IMR-90 (cell line): ENCODE data around the gene TCP11. TPM values are rescaled to one million over a fixed set of nuclear protein-coding genes. Genes with fewer than 3 reads are reported as not detected.

ENCODE experiments used
- ATAC-seq: fragments of 200-7000 bp; cut with Tn5 transposase; 2 replicates; pipeline ENCODE4 v1.9.1; 2020; ENCODE audit warnings: low read depth, mild to moderate bottlenecking, moderate library complexity
- BruUV-seq: library from RNA; stranded (reverse); fragments of 400-500 nt; replicated peaks from 2 replicates; lab custom pipeline; 2021; lab: Mats Ljungman, UMichigan
- CTCF ChIA-PET: fragments of 300-600 bp; formaldehyde crosslinking; extraction: SDS; loops from one replicate; lab custom pipeline; 2021; ENCODE audit warnings: antibody characterized with exemption; lab: Yijun Ruan, JAX
- POLR2A ChIA-PET: fragments of 300-600 bp; sonication (Branson Sonifier 250); formaldehyde crosslinking; loops from one replicate; lab custom pipeline; 2022; ENCODE audit warnings: antibody characterized with exemption; ENCODE audit not compliant: unreplicated experiment; lab: Charles Lee
- DNase-seq: peaks from one replicate; pipeline ENCODE4 v3.0.0; 2013
- H2AFZ ChIP-seq: replicated peaks from 2 replicates; pipeline ENCODE3; 2013; ENCODE audit warnings: low read length, mild to moderate bottlenecking; ENCODE audit not compliant: poor library complexity
- H2AK5ac ChIP-seq: 2 replicates; pipeline ENCODE4 v1.6.1; 2013; ENCODE audit warnings: low read depth, low read length, inconsistent platforms
- H2AK9ac ChIP-seq: replicated peaks from 2 replicates; pipeline ENCODE3; 2013; ENCODE audit warnings: mild to moderate bottlenecking, low read depth, low read length, moderate library complexity; ENCODE audit not compliant: poor library complexity
- H2BK120ac ChIP-seq: 2 replicates; pipeline ENCODE4 v1.6.1; 2013; ENCODE audit warnings: low read depth, low read length, inconsistent platforms
- H2BK15ac ChIP-seq: 3 replicates; pipeline ENCODE4 v1.6.1; 2013; ENCODE audit warnings: low read depth, low read length, inconsistent platforms
- H2BK20ac ChIP-seq: 2 replicates; pipeline ENCODE4 v1.6.1; 2013; ENCODE audit warnings: low read depth, mild to moderate bottlenecking, inconsistent platforms, low read length, moderate library complexity
- H2BK5ac ChIP-seq: 2 replicates; pipeline ENCODE4 v1.6.1; 2013; ENCODE audit warnings: mild to moderate bottlenecking, low read depth, low read length, inconsistent platforms; ENCODE audit not compliant: poor library complexity, severe bottlenecking
- H3K14ac ChIP-seq: replicated peaks from 2 replicates; pipeline ENCODE4 v1.6.1; 2013; ENCODE audit warnings: low read depth, low read length, inconsistent platforms
- H3K18ac ChIP-seq: 2 replicates; pipeline ENCODE4 v1.6.1; 2013; ENCODE audit warnings: low read depth, low read length, control low read depth
- H3K23ac ChIP-seq: 2 replicates; pipeline ENCODE4 v1.6.1; 2013; ENCODE audit warnings: low read depth, low read length, inconsistent platforms
- H3K27ac ChIP-seq: 2 replicates; pipeline ENCODE4 v1.5.1; 2013; ENCODE audit warnings: mild to moderate bottlenecking, control low read depth, low read length; ENCODE audit not compliant: insufficient read depth
- H3K27me3 ChIP-seq: 2 replicates; pipeline ENCODE4 v1.6.1; 2013; ENCODE audit warnings: low read length; ENCODE audit not compliant: control insufficient read depth, insufficient read depth
- H3K36me3 ChIP-seq: 2 replicates; pipeline ENCODE4 v1.6.1; 2013; ENCODE audit warnings: low read length, mixed read lengths; ENCODE audit not compliant: control insufficient read depth, insufficient read depth
- H3K4ac ChIP-seq: 2 replicates; pipeline ENCODE4 v1.6.1; 2013; ENCODE audit warnings: low read depth, low read length, inconsistent platforms
- H3K4me1 ChIP-seq: 2 replicates; pipeline ENCODE4 v1.6.1; 2013; ENCODE audit warnings: low read length, mixed read lengths; ENCODE audit not compliant: control insufficient read depth, insufficient read depth
- H3K4me2 ChIP-seq: 2 replicates; pipeline ENCODE4 v1.6.1; 2013; ENCODE audit warnings: low read depth, mild to moderate bottlenecking, control low read depth, low read length, moderate library complexity
- H3K4me3 ChIP-seq: 2 replicates; pipeline ENCODE4 v1.5.1; 2013; ENCODE audit warnings: low read depth, mild to moderate bottlenecking, control low read depth, low read length, moderate library complexity; ENCODE audit not compliant: insufficient read depth
- H3K56ac ChIP-seq: 2 replicates; pipeline ENCODE4 v1.6.1; 2013; ENCODE audit warnings: low read length, inconsistent platforms; ENCODE audit not compliant: insufficient read depth; ENCODE audit errors: extremely low read depth
- H3K79me1 ChIP-seq, 2 experiments: 2 replicates each; pipeline ENCODE4 v1.6.1; 2013; ENCODE audit warnings: low read length in 2 of 2, inconsistent platforms in 1 of 2, low read depth in 1 of 2
- H3K9ac ChIP-seq: 2 replicates; pipeline ENCODE4 v1.6.1; 2013; ENCODE audit warnings: low read depth, low read length, control low read depth
- H3K9me1 ChIP-seq: 2 replicates; pipeline ENCODE4 v1.6.1; 2013; ENCODE audit warnings: low read length, inconsistent platforms; ENCODE audit not compliant: insufficient read depth
- H3K9me3 ChIP-seq: 2 replicates; pipeline ENCODE4 v1.6.1; 2013; ENCODE audit warnings: low read length; ENCODE audit not compliant: control insufficient read depth, insufficient read depth
- H4K20me1 ChIP-seq: 2 replicates; pipeline ENCODE4 v1.6.1; 2013; ENCODE audit warnings: low read length, inconsistent platforms; ENCODE audit not compliant: insufficient read depth
- H4K5ac ChIP-seq: 2 replicates; pipeline ENCODE4 v1.6.1; 2013; ENCODE audit warnings: mild to moderate bottlenecking, low read depth, low read length, control low read depth
- H4K8ac ChIP-seq, 2 experiments: 2 replicates each; pipeline ENCODE4 v1.6.1; 2013; ENCODE audit warnings: low read depth in 2 of 2, low read length in 2 of 2, control low read depth in 1 of 2, inconsistent platforms in 1 of 2
- H4K91ac ChIP-seq: 2 replicates; pipeline ENCODE4 v1.6.1; 2013; ENCODE audit warnings: low read depth, low read length, inconsistent platforms; ENCODE audit not compliant: insufficient read depth
- MAZ ChIP-seq: IDR thresholded peaks from 2 replicates; pipeline ENCODE4 v1.6.1; 2012; ENCODE audit warnings: low read depth, mild to moderate bottlenecking, low read length, improper control_type of control experiment, moderate library complexity, borderline replicate concordance
- WGBS, 2 experiments: methylation state at CpG; one replicate each; pipeline versions ENCODE4 v1.1.5 to v1.1.7; 2013; ENCODE audit warnings: missing lambda C conversion rate in 2 of 2; ENCODE audit not compliant: insufficient read length in 1 of 2; ENCODE audit errors: extremely low coverage in 2 of 2; 5-methylcytosine and 5-hydroxymethylcytosine counted together
- dilution Hi-C: fragments of 300-500 bp; cut with HindIII; formaldehyde crosslinking; loops from one replicate; pipeline ENCODE4 v1.14.3; 2018; ENCODE audit warnings: low sequenced_read_pairs; ENCODE audit not compliant: unreplicated experiment
- in situ Hi-C: fragments of 300-500 bp; cut with MboI; formaldehyde crosslinking; loops from 3 replicates; pipeline ENCODE4 v1.14.3; 2019; ENCODE audit warnings: low sequenced_read_pairs, inconsistent platforms, mixed read lengths
- intact Hi-C: fragments of 100-400 bp; cut with micrococcal nuclease; formaldehyde crosslinking; loops from 2 replicates; pipeline ENCODE4 v1.10.0; 2022
- polyA plus RNA-seq, 3 experiments: library from polyadenylated mRNA; depleted of rRNA; stranded (reverse); fragments of >200 nt; gene quantifications; 2 replicates each; pipeline ENCODE4 v1.2.3, GENCODE V29; 2012; ENCODE audit warnings: low replicate concordance in 1 of 3
- total RNA-seq: library from RNA; depleted of rRNA; stranded (reverse); fragments of >200 nt; gene quantifications from 2 replicates; pipeline ENCODE4 v1.2.3, GENCODE V29; 2012

TCP11 gene
- total and polyA plus RNA-seq, 2 of the 4 experiments (the other 2 are of a cell fraction): 0.34 to 0.36 TPM

- POLR2A ChIA-PET: no interaction called here
These were observed 69.0 kb downstream of the TCP11 start for GRCh38 chr6:35072051-35072697.

More at GRCh38 chr6:35072051-35072697, 69.0 kb downstream of the TCP11 start:
- Histone ChIP-seq H2BK15ac (no peak overlapping the region), H2BK20ac (no peak overlapping the region), H2AK9ac (no peak overlapping the region), H3K36me3 (no peaks in the 10 kb centered on the region; the same call in 1 of the 2 replicates), H3K4me1 (no peaks in the 10 kb centered on the region), H4K8ac (no peak overlapping the region), H3K4ac (no peak overlapping the region), H3K4me3 (no peak overlapping the region), H3K18ac (no peak overlapping the region), H2AK5ac (no peak overlapping the region), H4K20me1 (no peaks in the 10 kb centered on the region), H3K9me3 (no peaks in the 10 kb centered on the region), H3K27ac (no peak overlapping the region), H3K79me1 (no peaks in the 10 kb centered on the region), H3K56ac (no peak overlapping the region), H3K14ac (no peak overlapping the region), H3K4me2 (no peak overlapping the region), H2AFZ (no peak overlapping the region), H4K91ac (no peak overlapping the region), H4K5ac (no peak overlapping the region), H2BK5ac (no peak overlapping the region), H3K23ac (no peak overlapping the region), H3K27me3 (no peaks in the 10 kb centered on the region), H3K9ac (no peak overlapping the region), H3K9me1 (0 out of 2 replicates have a peak, but pooled peaks cover 2% of the 10 kb centered on the region), H2BK120ac (no peak overlapping the region)
- intact Hi-C loops (no loop called here), in situ Hi-C loops (no loop called here), dilution Hi-C loops (no loop called here)
- ATAC-seq: no peak
- BruUV-seq: no TSS peak
- TF ChIP-seq MAZ: no peak
- CTCF ChIA-PET: no interaction called here
- 87% methylated on average over 3 of the region's 15 CpGs; no CpG with 5 or more reads in 1 of the 2 experiments for WGBS, 2 experiments
- DNase-seq: no peak
